DND-41 (cell line): ENCODE data around the gene SLC38A5.

ENCODE experiments used
- EZH2 ChIP-seq: IDR thresholded peaks from 3 replicates; pipeline ENCODE4 v1.6.1; 2012; ENCODE audit warnings: borderline replicate concordance, low read depth, mild to moderate bottlenecking, moderate library complexity, low read length, inconsistent platforms; ENCODE audit not compliant: severe bottlenecking
- TF ChIP-seq, protein P1 (sequence below): IDR thresholded peaks from 2 replicates; pipeline ENCODE4 v1.5.1; 2012; ENCODE audit warnings: borderline replicate concordance, low read length, moderate library complexity, mild to moderate bottlenecking; ENCODE audit not compliant: poor library complexity, severe bottlenecking; ENCODE audit errors: extremely low read depth

DNA sequence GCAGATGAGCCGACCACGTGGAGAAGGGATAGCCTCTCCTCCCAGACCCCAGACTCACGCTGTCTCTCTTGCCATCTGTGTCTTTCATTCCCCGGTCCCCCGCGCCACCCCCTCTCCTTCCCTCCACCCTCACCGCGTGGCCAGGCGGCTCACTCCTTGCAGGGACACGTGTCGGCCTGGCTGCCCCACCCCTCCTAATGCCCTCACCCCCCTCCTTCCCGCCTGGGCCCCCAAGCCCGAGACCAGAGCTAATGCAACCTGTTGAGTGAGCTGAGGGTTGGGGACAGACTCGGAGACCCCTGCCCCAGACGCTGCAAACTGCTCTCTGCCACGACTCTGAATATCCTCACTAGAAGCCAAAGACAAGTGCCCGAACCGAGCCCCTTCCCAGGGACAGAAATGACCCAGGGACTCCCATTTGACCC lies 1.8 kb downstream of the SLC38A5 start:
- no peak for TF ChIP-seq EZH2
- TF ChIP-seq, protein P1, sequence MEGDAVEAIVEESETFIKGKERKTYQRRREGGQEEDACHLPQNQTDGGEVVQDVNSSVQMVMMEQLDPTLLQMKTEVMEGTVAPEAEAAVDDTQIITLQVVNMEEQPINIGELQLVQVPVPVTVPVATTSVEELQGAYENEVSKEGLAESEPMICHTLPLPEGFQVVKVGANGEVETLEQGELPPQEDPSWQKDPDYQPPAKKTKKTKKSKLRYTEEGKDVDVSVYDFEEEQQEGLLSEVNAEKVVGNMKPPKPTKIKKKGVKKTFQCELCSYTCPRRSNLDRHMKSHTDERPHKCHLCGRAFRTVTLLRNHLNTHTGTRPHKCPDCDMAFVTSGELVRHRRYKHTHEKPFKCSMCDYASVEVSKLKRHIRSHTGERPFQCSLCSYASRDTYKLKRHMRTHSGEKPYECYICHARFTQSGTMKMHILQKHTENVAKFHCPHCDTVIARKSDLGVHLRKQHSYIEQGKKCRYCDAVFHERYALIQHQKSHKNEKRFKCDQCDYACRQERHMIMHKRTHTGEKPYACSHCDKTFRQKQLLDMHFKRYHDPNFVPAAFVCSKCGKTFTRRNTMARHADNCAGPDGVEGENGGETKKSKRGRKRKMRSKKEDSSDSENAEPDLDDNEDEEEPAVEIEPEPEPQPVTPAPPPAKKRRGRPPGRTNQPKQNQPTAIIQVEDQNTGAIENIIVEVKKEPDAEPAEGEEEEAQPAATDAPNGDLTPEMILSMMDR = no peak
